ENCODE results near the gene FZD10.

The FZD10 gene

GRCh38 chr12:130132831-130133511 is 29.3 kb upstream of the FZD10 start:
- no peak for DNase-seq

- DNase-seq, result no peak
These were observed 28.3 kb upstream of the FZD10 start for GRCh38 chr12:130133851-130134562.

- no peak for DNase-seq
These were observed 27.7 kb upstream of the FZD10 start for GRCh38 chr12:130134563-130134915.

GRCh38 chr12:130136509-130137039 is 25.7 kb upstream of the FZD10 start:
- DNase-seq, result no peak

- DNase-seq, result peak; percentile 6
These were observed 24.9 kb upstream of the FZD10 start for GRCh38 chr12:130137040-130138018.

GRCh38 chr12:130138478-130138877 is 23.8 kb upstream of the FZD10 start:
- DNase-seq, result no peak

GRCh38 chr12:130139567-130140421 is 22.5 kb upstream of the FZD10 start:
- no peak for DNase-seq

GRCh38 chr12:130141105-130141504 is 21.2 kb upstream of the FZD10 start:
- DNase-seq, result no peak

GRCh38 chr12:130141901-130142683 is 20.2 kb upstream of the FZD10 start:
- DNase-seq, result no peak

- no peak for DNase-seq
These were observed 19.5 kb upstream of the FZD10 start for GRCh38 chr12:130142736-130143135.

- DNase-seq, result no peak
These were observed 19.1 kb upstream of the FZD10 start for GRCh38 chr12:130143136-130143535.

GRCh38 chr12:130144256-130144655 is 18.0 kb upstream of the FZD10 start:
- DNase-seq, result no peak

- no peak for DNase-seq
These were observed 16.5 kb upstream of the FZD10 start for GRCh38 chr12:130145731-130146130.

GRCh38 chr12:130146176-130146931 is 15.9 kb upstream of the FZD10 start:
- DNase-seq, result no peak

GRCh38 chr12:130147875-130148596 is 14.2 kb upstream of the FZD10 start:
- DNase-seq, result no peak

GRCh38 chr12:130151846-130152245 is 10.4 kb upstream of the FZD10 start:
- DNase-seq, result no peak

GRCh38 chr12:130152386-130152785 is 9.9 kb upstream of the FZD10 start:
- no peak for DNase-seq

- no peak for DNase-seq
These were observed 8.5 kb upstream of the FZD10 start for GRCh38 chr12:130153803-130154202.

- DNase-seq, result no peak
These were observed 7.8 kb upstream of the FZD10 start for GRCh38 chr12:130154276-130155070.

Data from NCI-H2029 treated with DMSO at 0.1 percent for 48 hours (cell line).